Mesenchymal stem cell (in vitro differentiated cells and primary cell): ENCODE data around the gene ILF2.
A peak's percentile ranks its signal among the peaks of the same experiment; 100 is the strongest.

Experiments used
- DNase-seq: peaks from one replicate; pipeline ENCODE4 v3.0.0-alpha.2; 2013
- H2AFZ ChIP-seq: one replicate; pipeline ENCODE4 v1.6.1; 2013; ENCODE audit warnings: low read depth, mild to moderate bottlenecking, control low read depth, inconsistent platforms, low read length, moderate library complexity
- H2AK5ac ChIP-seq: 2 replicates; pipeline ENCODE4 v1.6.1; 2013; ENCODE audit warnings: low read length, moderate library complexity, mild to moderate bottlenecking, inconsistent platforms; ENCODE audit not compliant: severe bottlenecking
- H2BK120ac ChIP-seq: one replicate; pipeline ENCODE4 v1.6.1; 2013; ENCODE audit warnings: low read depth, mild to moderate bottlenecking, inconsistent platforms, low read length, moderate library complexity
- H2BK12ac ChIP-seq, 2 experiments: one replicate each; pipeline ENCODE4 v1.6.1; 2013; ENCODE audit warnings: inconsistent platforms in 2 of 2, low read length in 2 of 2, mild to moderate bottlenecking in 2 of 2, moderate library complexity in 2 of 2, control low read depth in 1 of 2
- H2BK15ac ChIP-seq: one replicate; pipeline ENCODE4 v1.6.1; 2013; ENCODE audit warnings: mild to moderate bottlenecking, low read depth, inconsistent platforms; ENCODE audit not compliant: poor library complexity, severe bottlenecking
- H2BK5ac ChIP-seq: 2 replicates; pipeline ENCODE4 v1.6.1; 2013; ENCODE audit warnings: low read depth, mild to moderate bottlenecking, low read length, control low read depth, inconsistent platforms; ENCODE audit not compliant: poor library complexity, severe bottlenecking
- H3K14ac ChIP-seq, 2 experiments: one replicate each; pipeline ENCODE4 v1.6.1; 2013; ENCODE audit warnings: inconsistent platforms in 2 of 2, low read length in 2 of 2, control low read depth in 1 of 2, mild to moderate bottlenecking in 1 of 2, moderate library complexity in 1 of 2
- H3K18ac ChIP-seq, 2 experiments: one replicate each; pipeline ENCODE4 v1.6.1; 2013; ENCODE audit warnings: inconsistent platforms in 2 of 2, low read length in 2 of 2, control low read depth in 1 of 2, low read depth in 1 of 2, mild to moderate bottlenecking in 1 of 2
- H3K23ac ChIP-seq, 2 experiments: one replicate each; pipeline ENCODE4 v1.6.1; 2013; ENCODE audit warnings: inconsistent platforms in 2 of 2, low read length in 2 of 2, mild to moderate bottlenecking in 2 of 2, moderate library complexity in 2 of 2, control low read depth in 1 of 2
- H3K27ac ChIP-seq: 2 replicates; pipeline ENCODE4 v1.5.1; 2013; ENCODE audit warnings: mild to moderate bottlenecking, moderate library complexity, low read length, control low read depth, inconsistent platforms; ENCODE audit not compliant: poor library complexity, severe bottlenecking
- H3K27me3 ChIP-seq, 2 experiments: 2 replicates each; pipeline versions ENCODE4 v1.6.1 to v1.7.0; 2013; ENCODE audit warnings: low read length in 2 of 2, mild to moderate bottlenecking in 2 of 2, moderate library complexity in 2 of 2, control low read depth in 1 of 2, inconsistent platforms in 1 of 2; ENCODE audit not compliant: control insufficient read depth in 1 of 2, insufficient read depth in 1 of 2
- H3K36me3 ChIP-seq, 2 experiments: 2 replicates each; pipeline versions ENCODE4 v1.6.1 to v1.7.0; 2013; ENCODE audit warnings: low read length in 2 of 2, control low read depth in 1 of 2, inconsistent platforms in 1 of 2, low read depth in 1 of 2, mild to moderate bottlenecking in 1 of 2; ENCODE audit not compliant: insufficient read depth in 2 of 2, control insufficient read depth in 1 of 2
- H3K4ac ChIP-seq, 2 experiments: one replicate each; pipeline ENCODE4 v1.6.1; 2013; ENCODE audit warnings: inconsistent platforms in 2 of 2, low read length in 2 of 2, mild to moderate bottlenecking in 2 of 2, moderate library complexity in 2 of 2, control low read depth in 1 of 2, low read depth in 1 of 2
- H3K4me1 ChIP-seq: 2 replicates; pipeline ENCODE4 v1.6.1; 2013; ENCODE audit warnings: low read depth, low read length, control low read depth; ENCODE audit not compliant: control insufficient read depth, insufficient read depth
- H3K4me2 ChIP-seq: 2 replicates; pipeline ENCODE4 v1.6.1; 2013; ENCODE audit warnings: low read length, mild to moderate bottlenecking, inconsistent platforms; ENCODE audit not compliant: poor library complexity, severe bottlenecking
- H3K4me3 ChIP-seq, 2 experiments: 2 replicates each; pipeline versions ENCODE4 v1.5.1 to v1.7.0; 2013; ENCODE audit warnings: low read length in 2 of 2, mild to moderate bottlenecking in 2 of 2, control low read depth in 1 of 2, low read depth in 1 of 2; ENCODE audit not compliant: insufficient read depth in 1 of 2
- H3K79me1 ChIP-seq: replicated peaks from 2 replicates; pipeline ENCODE4 v1.6.1; 2013; ENCODE audit warnings: mild to moderate bottlenecking, control low read depth, low read length, inconsistent platforms; ENCODE audit not compliant: poor library complexity, severe bottlenecking
- H3K9ac ChIP-seq: 2 replicates; pipeline ENCODE4 v1.7.0; 2013; ENCODE audit warnings: mild to moderate bottlenecking, low read length, moderate library complexity
- H3K9me3 ChIP-seq: 2 replicates; pipeline ENCODE4 v1.7.0; 2013; ENCODE audit warnings: mild to moderate bottlenecking, low read length; ENCODE audit not compliant: control insufficient read depth
- H4K8ac ChIP-seq: one replicate; pipeline ENCODE4 v1.6.1; 2013; ENCODE audit warnings: inconsistent platforms, mild to moderate bottlenecking, low read length, moderate library complexity
- H4K91ac ChIP-seq: one replicate; pipeline ENCODE4 v1.6.1; 2013; ENCODE audit warnings: mild to moderate bottlenecking, low read length, inconsistent platforms
- WGBS: methylation state at CpG from one replicate; pipeline ENCODE4 v1.1.7; 2013; ENCODE audit warnings: mixed read lengths; 5-methylcytosine and 5-hydroxymethylcytosine counted together

The ILF2 gene

GRCh38 chr1:153639280-153639679 is 31.5 kb downstream of the ILF2 start:
- Histone ChIP-seq H3K27ac (no peak overlapping the region), H3K18ac (no peak overlapping the region), H3K14ac (no peak overlapping the region), H2BK5ac (no peak overlapping the region), H2BK15ac (no peak overlapping the region), H3K23ac (no peak overlapping the region), H4K91ac (no peak overlapping the region), H2BK12ac (no peak overlapping the region), H3K4me1 (peaks cover 5% of the 10 kb centered on the region), H3K79me1 (peaks cover 16% of the 10 kb centered on the region), H3K9me3 (no peaks in the 10 kb centered on the region), H3K4me2 (no peak overlapping the region), H2AK5ac (no peak overlapping the region), H2AFZ (no peak overlapping the region), H3K36me3 (peaks cover 47 to 84% of the 10 kb centered on the region in 2 experiments), H3K27me3 (no peaks in the 10 kb centered on the region), H4K8ac (no peak overlapping the region), H2BK120ac (no peak overlapping the region), H3K4me3 (no peak overlapping the region), H3K4ac (no peak overlapping the region), H3K9ac (no peak overlapping the region)
- WGBS = 86% methylated on average over 3 of the region's 3 CpGs
- DNase-seq = no peak

- no peak for DNase-seq
- Histone ChIP-seq H3K14ac (no peak overlapping the region), H3K23ac (no peak overlapping the region), H2AK5ac (no peak overlapping the region), H3K9ac (peak overlapping the region; percentile 65), H3K4me2 (no peak overlapping the region), H3K27ac (no peak overlapping the region), H3K4me3 (no peak overlapping the region), H2BK120ac (no peak overlapping the region), H3K4me1 (peaks cover 9% of the 10 kb centered on the region), H2AFZ (no peak overlapping the region), H4K91ac (no peak overlapping the region), H2BK15ac (no peak overlapping the region), H3K36me3 (peaks cover 47 to 74% of the 10 kb centered on the region in 2 experiments), H2BK5ac (no peak overlapping the region), H2BK12ac (no peak overlapping the region), H3K18ac (no peak overlapping the region), H3K9me3 (no peaks in the 10 kb centered on the region), H3K79me1 (peaks cover 16% of the 10 kb centered on the region), H3K4ac (no peak overlapping the region), H3K27me3 (no peaks in the 10 kb centered on the region), H4K8ac (no peak overlapping the region)
- 96% methylated on average over 6 of the region's 6 CpGs for WGBS
These were observed 32.5 kb downstream of the ILF2 start for GRCh38 chr1:153638261-153638660.

- WGBS = 91% methylated on average over 9 of the region's 9 CpGs
- Histone ChIP-seq H3K14ac (no peak overlapping the region), H3K9ac (no peak overlapping the region), H3K79me1 (peaks cover 9% of the 10 kb centered on the region), H2BK5ac (no peak overlapping the region), H2BK12ac (no peak overlapping the region), H3K4me2 (no peak overlapping the region), H2BK120ac (no peak overlapping the region), H2AFZ (no peak overlapping the region), H2AK5ac (no peak overlapping the region), H3K27ac (no peak overlapping the region), H4K8ac (no peak overlapping the region), H3K4ac (no peak overlapping the region), H2BK15ac (no peak overlapping the region), H3K27me3 (no peaks in the 10 kb centered on the region), H4K91ac (no peak overlapping the region), H3K18ac (no peak overlapping the region), H3K36me3 (peaks cover 37 to 61% of the 10 kb centered on the region in 2 experiments), H3K4me3 (peak overlapping the region in 1 of 2 experiments; percentile 98), H3K23ac (no peak overlapping the region), H3K4me1 (peaks cover 9% of the 10 kb centered on the region), H3K9me3 (no peaks in the 10 kb centered on the region)
- DNase-seq = no peak
These were observed 34.5 kb downstream of the ILF2 start for GRCh38 chr1:153636312-153636711.

GRCh38 chr1:153635872-153636271 is 34.9 kb downstream of the ILF2 start:
- peak overlapping the region in 1 of 2 experiments; percentile 98 for H3K4me3 ChIP-seq
- no peak overlapping the region for H2BK5ac ChIP-seq
- H4K8ac ChIP-seq = no peak overlapping the region
- no peaks in the 10 kb centered on the region for H3K27me3 ChIP-seq
- no peak overlapping the region for H2BK12ac ChIP-seq
- peaks cover 9% of the 10 kb centered on the region for H3K4me1 ChIP-seq
- 84% methylated on average over 5 of the region's 7 CpGs for WGBS
- no peak overlapping the region for H2AFZ ChIP-seq
- DNase-seq = no peak
- H3K23ac ChIP-seq = no peak overlapping the region
- no peak overlapping the region for H2AK5ac ChIP-seq
- H3K4me2 ChIP-seq = peak overlapping the region; percentile 25
- H3K27ac ChIP-seq = no peak overlapping the region
- no peaks in the 10 kb centered on the region for H3K9me3 ChIP-seq
- H3K9ac ChIP-seq = peak overlapping the region; percentile 100
- no peak overlapping the region for H3K4ac ChIP-seq
- H2BK15ac ChIP-seq = no peak overlapping the region
- no peak overlapping the region for H2BK120ac ChIP-seq
- no peak overlapping the region for H4K91ac ChIP-seq
- H3K79me1 ChIP-seq = peaks cover 9% of the 10 kb centered on the region
- no peak overlapping the region for H3K18ac ChIP-seq
- no peak overlapping the region for H3K14ac ChIP-seq
- H3K36me3 ChIP-seq = peaks cover 37 to 58% of the 10 kb centered on the region in 2 experiments
